Lower leg skin (tissue), 4 donors: ENCODE measurements around the gene PXK. TPM values are rescaled to one million over a fixed set of nuclear protein-coding genes. Genes with fewer than 3 reads are reported as not detected.

Experiments used
- DNase-seq, 2 donors: peaks; one replicate each; pipeline ENCODE4 v3.0.0-alpha.2; 2019; ENCODE audit warnings: low spot score in 2 of 2
- H3K4me3 ChIP-seq: fragments of 200-600 bp; sonication (generic); 2 replicates; pipeline ENCODE4 v1.5.1; 2017; ENCODE audit warnings: mild to moderate bottlenecking, low read depth; ENCODE audit not compliant: poor library complexity, severe bottlenecking
- POLR2A ChIP-seq, 2 donors: fragments of 450-650 bp; IDR thresholded peaks; one replicate each; pipeline ENCODE4 v1.6.1; 2016 to 2017; ENCODE audit warnings: antibody characterized with exemption in 2 of 2, mild to moderate bottlenecking in 1 of 2, moderate library complexity in 1 of 2
- WGBS, 2 donors: methylation state at CpG; one replicate each; pipeline ENCODE4 v1.1.5; 2018; 5-methylcytosine and 5-hydroxymethylcytosine counted together
- intact Hi-C: fragments of 100-400 bp; cut with DNase I; formaldehyde crosslinking; loops from one replicate; pipeline ENCODE4 v1.15.0; 2023; ENCODE audit warnings: low total_unique reads
- total RNA-seq, 4 donors: library from RNA; depleted of rRNA; stranded (reverse); fragments of >200 nt; gene quantifications; one replicate each; pipeline ENCODE4 v1.1.0, GENCODE V29; 2016
- TF ChIP-seq, protein P1 (sequence below), 3 donors: fragments of 450-650 bp; IDR thresholded peaks; one replicate each; pipeline ENCODE4 v1.5.1; 2016; ENCODE audit warnings: antibody characterized with exemption in 3 of 3, mild to moderate bottlenecking in 3 of 3, moderate library complexity in 2 of 3

The PXK gene
- total RNA-seq, 4 donors from 2014 or later = 19.4 to 27.7 (median 23.9) TPM

DNA sequence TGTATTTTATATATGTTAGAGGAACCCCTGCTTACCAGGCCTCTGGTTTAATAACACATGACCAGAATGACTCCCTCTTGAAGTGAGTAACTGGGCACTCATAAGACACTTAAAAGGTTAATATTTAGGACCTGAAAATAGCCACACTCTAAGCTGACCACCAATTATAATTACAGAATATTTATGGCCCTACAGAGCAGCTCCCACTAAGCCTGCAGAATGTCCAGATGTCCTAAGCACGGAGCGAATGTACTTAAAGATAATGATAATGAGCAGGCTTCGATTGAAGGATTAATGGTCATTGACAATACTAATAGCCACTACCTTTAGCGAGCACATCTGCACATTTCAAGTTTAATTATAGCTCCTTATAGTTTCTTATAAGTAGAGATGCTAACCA, 136.4 kb downstream of the PXK start:
- 85 to 89% methylated on average over 4 of the region's 4 CpGs for WGBS, 2 donors
- intact Hi-C loops = no loop called here
- no peak for DNase-seq
- no peak for TF ChIP-seq POLR2A (IDR thresholded peaks at IDR 0.05)
- TF ChIP-seq, protein P1, sequence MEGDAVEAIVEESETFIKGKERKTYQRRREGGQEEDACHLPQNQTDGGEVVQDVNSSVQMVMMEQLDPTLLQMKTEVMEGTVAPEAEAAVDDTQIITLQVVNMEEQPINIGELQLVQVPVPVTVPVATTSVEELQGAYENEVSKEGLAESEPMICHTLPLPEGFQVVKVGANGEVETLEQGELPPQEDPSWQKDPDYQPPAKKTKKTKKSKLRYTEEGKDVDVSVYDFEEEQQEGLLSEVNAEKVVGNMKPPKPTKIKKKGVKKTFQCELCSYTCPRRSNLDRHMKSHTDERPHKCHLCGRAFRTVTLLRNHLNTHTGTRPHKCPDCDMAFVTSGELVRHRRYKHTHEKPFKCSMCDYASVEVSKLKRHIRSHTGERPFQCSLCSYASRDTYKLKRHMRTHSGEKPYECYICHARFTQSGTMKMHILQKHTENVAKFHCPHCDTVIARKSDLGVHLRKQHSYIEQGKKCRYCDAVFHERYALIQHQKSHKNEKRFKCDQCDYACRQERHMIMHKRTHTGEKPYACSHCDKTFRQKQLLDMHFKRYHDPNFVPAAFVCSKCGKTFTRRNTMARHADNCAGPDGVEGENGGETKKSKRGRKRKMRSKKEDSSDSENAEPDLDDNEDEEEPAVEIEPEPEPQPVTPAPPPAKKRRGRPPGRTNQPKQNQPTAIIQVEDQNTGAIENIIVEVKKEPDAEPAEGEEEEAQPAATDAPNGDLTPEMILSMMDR (IDR thresholded peaks at IDR 0.05) = no peak
- no peak overlapping the region for H3K4me3 ChIP-seq

DNA sequence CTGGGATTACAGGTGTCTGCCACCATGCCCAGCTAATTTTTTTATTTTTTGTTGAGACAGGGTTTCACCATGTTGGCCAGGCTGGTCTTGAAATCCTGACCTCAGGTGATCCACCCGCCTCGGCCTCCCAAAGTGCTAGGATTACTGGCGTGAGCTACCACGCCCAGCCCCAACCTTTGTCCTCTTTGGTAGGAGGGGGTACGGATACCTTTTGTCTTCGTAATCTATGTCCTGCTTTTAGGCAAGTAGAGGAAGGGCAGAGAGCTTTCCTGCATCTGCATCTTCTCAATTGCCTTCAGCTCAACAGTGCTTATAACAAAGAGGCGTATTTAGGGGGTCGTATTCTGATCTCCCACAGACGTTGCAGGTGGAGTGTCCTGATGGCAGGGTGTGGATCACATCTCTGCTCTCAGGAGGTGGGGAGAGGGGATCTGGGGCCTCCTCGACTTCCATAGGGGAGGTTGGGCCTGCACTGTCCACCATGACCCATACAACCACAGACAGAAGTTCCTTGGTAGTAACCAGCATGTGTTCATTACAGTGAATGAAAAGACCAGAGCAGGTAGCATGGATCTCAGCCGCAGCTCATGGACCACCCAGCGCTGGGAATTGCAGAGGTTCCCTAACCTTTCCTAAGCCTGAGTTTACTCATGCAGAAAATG, 137.8 kb downstream of the PXK start:
- H3K4me3 ChIP-seq = no peak overlapping the region
- DNase-seq = peak in 1 of 2 donors; percentile 68
- intact Hi-C loops = no loop called here
- 92 to 98% methylated on average over 11 to 12 of the region's 12 CpGs for whole genome bisulfite sequencing, 2 donors
- TF ChIP-seq, protein P1 (IDR thresholded peaks at IDR 0.05) = no peak
- no peak for TF ChIP-seq POLR2A (IDR thresholded peaks at IDR 0.05)

DNA sequence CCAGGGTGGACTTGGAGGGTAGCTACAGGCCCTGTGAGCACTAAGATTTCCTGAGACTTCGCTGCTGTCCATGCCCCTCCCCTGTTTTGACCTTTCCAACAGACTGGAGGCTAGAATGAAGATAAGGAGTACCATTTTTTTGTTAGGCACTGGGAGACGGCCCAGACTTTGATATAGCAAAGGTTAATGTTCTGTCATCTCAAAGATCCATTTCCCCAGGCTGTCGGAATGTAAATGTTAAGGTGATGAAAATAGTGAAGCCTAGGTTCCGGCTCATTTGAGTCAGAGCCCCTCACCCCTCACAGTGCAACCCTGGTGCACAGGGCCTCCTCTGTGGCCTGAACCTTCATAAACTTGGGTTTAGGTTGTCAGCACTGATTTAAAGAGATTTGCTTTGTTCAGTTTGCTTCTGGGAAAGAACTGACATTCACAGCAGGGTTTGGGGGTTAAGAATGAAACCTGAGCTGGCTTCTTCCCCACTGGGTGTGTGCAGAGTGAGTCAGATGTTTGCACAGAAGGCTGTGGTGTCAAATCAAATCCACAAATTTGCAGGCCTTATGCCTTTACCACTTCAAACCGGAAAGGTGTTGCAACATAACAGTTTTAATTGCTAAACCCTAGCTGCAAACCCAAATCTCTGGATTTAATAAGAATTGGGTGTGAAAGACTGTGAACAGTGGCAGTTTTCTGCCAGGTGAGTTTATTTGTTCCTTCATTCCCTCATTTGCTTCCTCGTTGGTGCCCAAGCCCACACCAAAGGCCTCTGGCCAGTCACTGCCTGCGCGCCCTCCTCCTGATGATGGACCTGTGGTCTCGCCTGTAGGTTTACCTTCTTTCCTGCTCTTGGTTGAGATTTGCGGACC, 138.6 kb downstream of the PXK start:
- no peak overlapping the region for H3K4me3 ChIP-seq
- intact Hi-C loops = no loop called here
- peak; percentile 54 to 81 for DNase-seq
- WGBS, 2 donors = 50 to 56% methylated on average over 10 of the region's 10 CpGs
- TF ChIP-seq, protein P1 (IDR thresholded peaks at IDR 0.05) = no peak
- TF ChIP-seq POLR2A (IDR thresholded peaks at IDR 0.05) = no peak

DNA sequence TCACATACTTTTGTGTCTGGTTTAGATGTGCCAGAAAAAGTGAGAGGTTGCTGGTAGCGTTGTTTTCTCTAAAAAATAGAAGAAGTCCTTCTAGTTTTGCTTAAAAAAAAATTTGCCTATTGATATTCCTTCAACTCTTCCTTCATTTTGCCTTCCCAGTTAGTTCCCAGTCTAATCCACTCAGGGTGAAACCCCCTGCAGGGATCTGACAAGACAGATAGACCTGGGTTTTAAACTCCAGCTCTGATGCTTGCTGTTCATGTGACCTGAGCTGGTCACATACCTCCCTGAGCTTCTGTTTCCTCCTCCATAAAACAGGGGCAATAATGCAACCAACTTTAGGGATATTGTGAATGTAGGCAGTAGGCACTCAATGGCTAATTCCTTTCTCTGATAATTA, 140.6 kb downstream of the PXK start:
- intact Hi-C loops = no loop called here
- whole genome bisulfite sequencing, 2 donors = 86 to 89% methylated on average over 1 of the region's 1 CpG
- no peak overlapping the region for H3K4me3 ChIP-seq

DNA sequence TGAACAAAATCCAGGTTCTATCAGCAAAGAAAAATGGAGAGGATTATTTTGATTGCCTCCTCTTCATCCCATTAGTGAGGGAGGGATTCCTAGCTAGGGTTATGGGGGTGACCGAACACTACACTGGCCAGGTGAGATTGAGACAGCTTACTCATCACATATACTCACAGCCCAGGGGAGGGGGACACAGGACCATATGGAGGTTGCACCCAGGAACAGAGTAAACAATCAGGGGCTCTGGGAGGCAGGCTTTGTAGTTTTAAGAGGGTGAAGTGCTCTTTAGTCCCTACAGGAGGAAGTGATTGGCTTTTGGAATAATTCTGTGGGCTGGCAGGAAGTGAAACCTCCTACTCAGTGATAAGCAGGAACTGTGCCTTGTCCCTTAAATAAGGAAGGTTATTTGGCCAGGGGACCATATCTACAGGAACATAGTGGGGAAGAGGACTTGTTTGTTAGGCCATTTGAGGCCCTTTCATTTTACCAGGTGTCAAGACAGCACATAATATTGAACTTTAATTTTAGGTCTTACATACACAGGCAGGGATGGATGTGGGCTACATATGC, 141.7 kb downstream of the PXK start:
- no peak for DNase-seq
- H3K4me3 ChIP-seq = no peak overlapping the region
- TF ChIP-seq, protein P1 (IDR thresholded peaks at IDR 0.05) = no peak
- no peak for TF ChIP-seq POLR2A (IDR thresholded peaks at IDR 0.05)
- WGBS, 2 donors = 85 to 90% methylated on average over 1 of the region's 1 CpG
- intact Hi-C loops = no loop called here

More for the DNA sequence above, 140.6 kb downstream of the PXK start:
- no peak for DNase-seq
- TF ChIP-seq, protein P1 (IDR thresholded peaks at IDR 0.05) = no peak
- TF ChIP-seq POLR2A (IDR thresholded peaks at IDR 0.05) = no peak
